OCI-LY7 (cell line): ENCODE results near the gene AMOTL1. TPM values are rescaled to one million over a fixed set of nuclear protein-coding genes. Genes with fewer than 3 reads are reported as not detected.

Experiments
- BruUV-seq: library from RNA; stranded (reverse); fragments of 400-500 nt; replicated peaks from 2 replicates; lab custom pipeline; 2021; lab: Mats Ljungman, UMichigan
- CTCF ChIA-PET: fragments of 300-600 bp; sonication (Branson Sonifier 250); formaldehyde crosslinking; loops from one replicate; lab custom pipeline; 2022; ENCODE audit warnings: antibody characterized with exemption; ENCODE audit not compliant: unreplicated experiment; lab: Charles Lee
- POLR2A ChIA-PET: fragments of 300-600 bp; sonication (Branson Sonifier 250); formaldehyde crosslinking; loops from one replicate; lab custom pipeline; 2022; ENCODE audit warnings: antibody characterized with exemption; lab: Charles Lee
- DNase-seq: peaks from one replicate; pipeline ENCODE4 v3.0.0-alpha.2; 2015; ENCODE audit warnings: low spot score
- H2AFZ ChIP-seq: fragments of 200-600 bp; sonication (generic), shearing (Covaris generic); 2 replicates; pipeline ENCODE4 v1.6.1; 2014; ENCODE audit warnings: mild to moderate bottlenecking, antibody characterized with exemption, low read length, moderate library complexity
- H3K27ac ChIP-seq: fragments of 200-600 bp; sonication (generic); 2 replicates; pipeline ENCODE4 v1.5.1; 2014; ENCODE audit warnings: mixed run types, low read depth, mild to moderate bottlenecking, moderate library complexity, low read length, inconsistent platforms; ENCODE audit not compliant: poor library complexity, severe bottlenecking
- H3K36me3 ChIP-seq: fragments of 200-600 bp; sonication (generic); 2 replicates; pipeline ENCODE4 v1.6.1; 2014; ENCODE audit warnings: mild to moderate bottlenecking, antibody characterized with exemption, low read length, moderate library complexity, mixed read lengths; ENCODE audit not compliant: insufficient read depth
- H3K4me1 ChIP-seq: fragments of 200-600 bp; sonication (generic); 2 replicates; pipeline ENCODE4 v1.5.1; 2014; ENCODE audit warnings: mild to moderate bottlenecking, low read length; ENCODE audit not compliant: insufficient read depth, poor library complexity, severe bottlenecking
- H3K4me2 ChIP-seq: fragments of 200-600 bp; sonication (generic); 2 replicates; pipeline ENCODE4 v1.6.1; 2014; ENCODE audit warnings: mild to moderate bottlenecking, low read length
- H3K4me3 ChIP-seq: fragments of 200-600 bp; sonication (generic); 2 replicates; pipeline ENCODE4 v1.5.1; 2014; ENCODE audit warnings: mild to moderate bottlenecking, low read depth, low read length; ENCODE audit not compliant: poor library complexity, severe bottlenecking
- H3K79me2 ChIP-seq: fragments of 200-600 bp; sonication (generic); 2 replicates; pipeline ENCODE4 v1.6.1; 2016; ENCODE audit warnings: low read depth, mild to moderate bottlenecking, low read length, moderate library complexity, mixed read lengths; ENCODE audit not compliant: insufficient read depth
- H3K9me2 ChIP-seq: fragments of 200-600 bp; sonication (generic); 2 replicates; pipeline ENCODE4 v1.6.1; 2016; ENCODE audit warnings: mild to moderate bottlenecking, low read length, mixed read lengths; ENCODE audit not compliant: insufficient read depth
- H3K9me3 ChIP-seq: fragments of 200-600 bp; sonication (generic); 2 replicates; pipeline ENCODE4 v1.6.1; 2014; ENCODE audit warnings: mild to moderate bottlenecking, mixed run types, low read length, mixed read lengths
- H4K20me1 ChIP-seq: fragments of 200-600 bp; sonication (generic); 2 replicates; pipeline ENCODE4 v1.6.1; 2014; ENCODE audit warnings: mild to moderate bottlenecking, antibody characterized with exemption, low read length, moderate library complexity, mixed read lengths; ENCODE audit not compliant: insufficient read depth
- CTCF ChIP-seq: fragments of 200-600 bp; sonication (generic); conservative IDR thresholded peaks from 2 replicates; pipeline ENCODE4 v1.5.1; 2014; ENCODE audit warnings: mild to moderate bottlenecking, antibody characterized with exemption, low read length, moderate library complexity, mixed read lengths
- EZH2phosphoT487 ChIP-seq: fragments of 200-600 bp; sonication (generic); IDR thresholded peaks from 2 replicates; pipeline ENCODE4 v1.6.1; 2018; ENCODE audit warnings: low read depth, borderline replicate concordance, mild to moderate bottlenecking, mixed run types, antibody characterized with exemption, low read length, moderate library complexity, mixed read lengths
- intact Hi-C: fragments of 100-400 bp; cut with micrococcal nuclease; formaldehyde crosslinking; loops from one replicate; pipeline ENCODE4 v1.10.0; 2022; ENCODE audit not compliant: unreplicated experiment
- total RNA-seq, 2 experiments: library from RNA; depleted of rRNA in 1 of 2; stranded (reverse); fragments of >200 nt in 1 of 2; shearing (Covaris generic) in 1 of 2; gene quantifications; 2 replicates each; pipeline ENCODE4 v1.2.3, GENCODE V29; 2014 to 2022

The AMOTL1 gene
- total RNA-seq, 2 experiments from 2014 or later: not detected

- H3K4me3 ChIP-seq: no peak overlapping the region
- no peak overlapping the region for H2AFZ ChIP-seq
- intact Hi-C loops: no loop called here
- no peaks in the 10 kb centered on the region for H3K9me3 ChIP-seq
- POLR2A ChIA-PET: no interaction called here
- no peaks in the 10 kb centered on the region for H3K9me2 ChIP-seq
- DNase-seq: no peak
- no peaks in the 10 kb centered on the region for H4K20me1 ChIP-seq
- H3K36me3 ChIP-seq: no peaks in the 10 kb centered on the region
- TF ChIP-seq CTCF (no peak), EZH2phosphoT487 (no peak)
- no peaks in the 10 kb centered on the region for H3K79me2 ChIP-seq
- CTCF ChIA-PET: no interaction called here
- no peak overlapping the region for H3K4me2 ChIP-seq
- BruUV-seq: no TSS peak
- no peak overlapping the region for H3K27ac ChIP-seq
- H3K4me1 ChIP-seq: no peaks in the 10 kb centered on the region
These were observed 53.9 kb downstream of the AMOTL1 start for GRCh38 chr11:94822080-94822479.

GRCh38 chr11:94823102-94823732 is 55.1 kb downstream of the AMOTL1 start:
- POLR2A ChIA-PET: no interaction called here

More at GRCh38 chr11:94823102-94823732, 55.1 kb downstream of the AMOTL1 start:
- no TSS peak for BruUV-seq
- CTCF ChIA-PET: no interaction called here
- Histone ChIP-seq H3K79me2 (no peaks in the 10 kb centered on the region), H3K36me3 (no peaks in the 10 kb centered on the region), H3K4me1 (no peaks in the 10 kb centered on the region), H3K4me2 (no peak overlapping the region), H3K9me2 (no peaks in the 10 kb centered on the region), H4K20me1 (no peaks in the 10 kb centered on the region), H3K9me3 (no peaks in the 10 kb centered on the region), H2AFZ (no peak overlapping the region), H3K4me3 (no peak overlapping the region), H3K27ac (no peak overlapping the region)
- DNase-seq: no peak
- TF ChIP-seq CTCF: no peak
- TF ChIP-seq EZH2phosphoT487: no peak
- intact Hi-C loops: no loop called here
